ENCODE results near the gene HOXD8. TPM values are rescaled to one million over a fixed set of nuclear protein-coding genes. Genes with fewer than 3 reads are reported as not detected.

Gene HOXD8
- total RNA-seq, 5 donors from 2014 or later (not counting 1 experiment from before 2014, with no cell fraction given), result not detected

DNA sequence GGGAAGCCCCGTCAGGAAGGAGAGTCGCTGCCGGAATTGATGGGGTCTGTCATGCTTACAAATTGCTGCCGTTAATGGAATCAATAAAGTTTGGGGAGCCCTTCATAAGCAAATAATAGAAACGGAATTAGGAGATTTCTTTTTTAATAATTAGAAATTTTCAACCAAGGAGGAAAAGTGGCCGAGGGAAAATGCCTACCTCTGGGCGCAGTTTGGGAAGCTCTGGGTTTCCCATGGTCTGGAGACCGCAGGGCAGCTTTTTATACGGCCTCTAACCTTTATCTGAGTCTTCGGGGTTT lies 47.0 kb upstream of the HOXD8 start:
- WGBS (ENCODE audit: insufficient coverage), result no CpG with 5 or more reads among the region's 10 CpGs
- Mint-ChIP-seq H3K36me3 (peaks cover 15% of the 10 kb centered on the region), H3K4me1 (peaks cover 11 to 18% (median 13%) of the 10 kb centered on the region in 3 donors), H3K4me3 (peak overlapping the region in 1 of 3 donors; percentile 42), H3K9me3 (peaks cover 4 to 20% (median 8%) of the 10 kb centered on the region in 3 donors), H3K27me3 (peaks cover 62 to 79% of the 10 kb centered on the region in 2 donors), H3K27ac (peak overlapping the region in 1 of 2 donors; percentile 39)
- H3K4me3 ChIP-seq (ENCODE audit: control insufficient read depth in 1 of 2, extremely low read depth in 1 of 2, low read length in 1 of 2), result no peak overlapping the region
- peaks cover 35 to 86% of the 10 kb centered on the region in 2 experiments for H3K27me3 ChIP-seq (replicated peaks in 1 of 2; ENCODE audit: control insufficient read depth in 2 of 2, extremely low read depth in 1 of 2, insufficient read depth in 2 of 2, low read length in 1 of 2)
- DNase-seq, result peak in 1 of 35 experiments; percentile 20
- peaks cover 5% of the 10 kb centered on the region for H3K9me3 ChIP-seq
- no peak overlapping the region for H3K27ac ChIP-seq (ENCODE audit: low read length)
- H3K36me3 ChIP-seq (ENCODE audit: control insufficient read depth in 2 of 2, extremely low read depth in 1 of 2, insufficient read depth in 1 of 2, low read length in 1 of 2), result no peaks in the 10 kb centered on the region
- ChIA-PET CTCF (no interaction called here), POLR2A (interaction anchor here in 1 of 2 donors (1.0 kb wide), 1 partner anchor 20 kb away, joined by 3 read pairs; no protein-coding TSS in a partner anchor)
- peaks cover 0 to 39% of the 10 kb centered on the region in 2 experiments for H3K4me1 ChIP-seq (ENCODE audit: control insufficient read depth in 1 of 2, extremely low read depth in 1 of 2, insufficient read depth in 2 of 2, low read length in 2 of 2)
- ATAC-seq (replicated peaks in 1 of 4), result no peak

DNA sequence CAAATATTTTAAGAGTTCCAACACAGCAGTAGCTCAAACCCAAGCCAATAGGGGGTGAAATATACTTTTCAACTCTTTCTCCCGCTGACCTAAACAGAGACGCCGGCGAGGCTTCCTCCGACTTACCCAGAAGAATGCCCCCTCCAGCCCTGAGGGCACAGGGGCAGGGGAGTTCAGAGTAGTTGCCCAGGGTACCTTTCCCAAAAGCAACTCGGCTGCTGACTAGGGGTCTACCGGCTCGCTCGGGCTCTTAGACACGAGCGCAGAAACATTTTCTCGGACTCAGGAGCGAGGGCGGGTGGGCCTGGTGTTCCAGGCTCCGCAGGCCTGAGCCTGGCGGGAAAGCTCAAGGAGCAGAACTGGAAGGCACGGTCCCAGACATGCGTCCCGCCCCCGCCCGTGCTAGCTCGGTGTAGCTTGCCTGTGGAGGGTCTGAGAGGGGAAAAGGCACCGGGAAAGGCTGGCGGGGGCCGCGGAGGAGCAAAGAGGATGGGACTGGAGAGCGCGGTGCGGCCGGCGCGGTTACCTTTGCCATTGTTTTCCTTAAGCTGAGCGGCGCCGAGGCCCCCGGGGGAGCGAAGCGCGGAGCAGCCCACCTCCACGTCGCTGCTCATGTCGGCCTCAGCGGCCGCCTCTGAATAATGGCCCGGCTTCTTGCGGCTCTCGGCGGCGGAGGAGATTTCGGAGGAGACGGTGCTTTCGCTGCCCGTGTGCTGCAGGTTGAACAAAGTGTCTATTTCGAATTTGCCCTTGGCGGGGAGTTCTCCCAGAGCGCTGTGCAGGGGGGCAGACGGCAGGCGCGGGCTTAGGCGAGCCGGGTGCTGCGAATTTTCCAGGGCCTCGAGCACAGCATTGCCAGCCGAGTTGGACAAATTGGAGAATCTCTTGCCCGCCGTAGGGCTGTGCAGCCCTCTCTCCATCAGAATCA lies 46.4 kb upstream of the HOXD8 start:
- peak in 2 of 35 experiments; percentile 5 to 22 for DNase-seq

DNA sequence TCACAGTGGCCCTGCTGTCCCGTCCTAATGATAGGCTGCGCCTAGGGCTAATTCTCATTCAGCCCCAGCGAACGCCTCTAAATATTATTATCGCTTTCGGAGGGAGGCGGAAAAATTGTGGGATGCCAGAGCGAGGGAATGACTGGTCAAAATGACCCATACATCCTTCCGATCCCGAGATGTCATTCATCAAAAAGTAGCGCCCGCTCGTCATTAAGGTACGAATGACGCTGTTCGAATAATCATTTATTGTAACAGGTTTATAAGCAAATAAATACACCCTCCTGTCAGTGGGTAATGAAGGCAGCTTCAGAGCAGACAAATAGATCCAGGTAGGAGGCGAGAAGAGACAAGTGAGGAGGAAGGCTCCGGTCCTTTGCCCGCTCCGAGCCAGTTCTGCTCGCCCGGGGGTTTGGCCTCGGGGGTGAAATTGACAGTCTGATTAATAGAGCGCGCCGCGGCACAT lies 45.7 kb upstream of the HOXD8 start, which contains the start of gene EVX2:
Gene EVX2, minus strand, starts transcription at position 167 of the 466 bp plus-strand sequence. CDS start 186 bp downstream, outside the sequence.
- no peak for ATAC-seq (replicated peaks in 1 of 4)
- POLR2A ChIA-PET, result no interaction called here

More for the DNA sequence above, 46.4 kb upstream of the HOXD8 start:
- peaks cover 4 to 20% (median 8%) of the 10 kb centered on the region in 3 donors for H3K9me3 Mint-ChIP-seq
- peaks cover 15% of the 10 kb centered on the region for H3K36me3 Mint-ChIP-seq
- H3K27me3 Mint-ChIP-seq, result peaks cover 67 to 84% of the 10 kb centered on the region in 2 donors
- H3K4me3 Mint-ChIP-seq, result peak overlapping the region in 1 of 3 donors; percentile 42
- peak overlapping the region; percentile 28 to 55 for H3K27ac Mint-ChIP-seq
- Histone ChIP-seq H3K4me1 (ENCODE audit: control insufficient read depth in 1 of 2, extremely low read depth in 1 of 2, insufficient read depth in 2 of 2, low read length in 2 of 2) (peaks cover 0 to 43% of the 10 kb centered on the region in 2 experiments), H3K4me3 (ENCODE audit: control insufficient read depth in 1 of 2, extremely low read depth in 1 of 2, low read length in 1 of 2) (peak overlapping the region in 1 of 2 donors; percentile 38), H3K27ac (ENCODE audit: low read length) (no peak overlapping the region), H3K36me3 (ENCODE audit: control insufficient read depth in 2 of 2, extremely low read depth in 1 of 2, insufficient read depth in 1 of 2, low read length in 1 of 2) (no peaks in the 10 kb centered on the region), H3K9me3 (peaks cover 5% of the 10 kb centered on the region), H3K27me3 (replicated peaks in 1 of 2; ENCODE audit: control insufficient read depth in 2 of 2, extremely low read depth in 1 of 2, insufficient read depth in 2 of 2, low read length in 1 of 2) (peaks cover 38 to 93% of the 10 kb centered on the region in 2 experiments)
- POLR2A ChIA-PET, result interaction anchor here in 1 of 2 donors (1.0 kb wide), 1 partner anchor 20 kb away, joined by 3 read pairs; no protein-coding TSS in a partner anchor
- peaks cover 13 to 18% (median 14%) of the 10 kb centered on the region in 3 donors for H3K4me1 Mint-ChIP-seq
- WGBS (ENCODE audit: insufficient coverage), result 13% methylated on average over 61 of the region's 66 CpGs
- no peak for ATAC-seq (replicated peaks in 1 of 4)
- CTCF ChIA-PET, result interaction anchor here in 1 of 2 donors (0.5 kb wide), 1 partner anchor 58 kb away, joined by 3 read pairs; no protein-coding TSS in a partner anchor

DNA sequence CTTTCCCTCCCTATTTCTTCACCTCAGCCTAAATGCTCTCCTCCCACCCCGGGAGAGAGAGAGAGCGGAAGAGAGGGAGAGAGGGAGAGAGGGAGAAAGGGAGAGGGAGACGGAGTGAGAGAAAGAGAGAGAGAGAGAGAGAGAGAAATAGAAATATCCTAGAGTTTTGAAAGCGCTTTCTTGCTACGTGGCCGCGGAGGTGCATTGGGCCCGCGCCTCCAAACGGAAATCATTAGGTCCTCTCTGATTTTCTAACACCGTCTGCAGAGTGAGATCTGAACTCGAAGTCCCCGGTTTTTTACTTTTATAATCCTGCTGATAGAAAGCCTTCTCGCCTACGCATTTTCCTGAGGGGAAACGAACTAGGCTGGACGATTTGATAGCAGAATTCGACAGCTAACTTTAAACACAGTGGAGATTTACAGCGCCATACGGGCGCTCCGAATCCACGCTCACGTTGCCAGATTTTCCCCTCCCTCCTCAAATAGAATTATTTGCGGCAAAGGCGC lies 44.8 kb upstream of the HOXD8 start:
- H3K4me1 Mint-ChIP-seq, result peaks cover 7 to 11% (median 8%) of the 10 kb centered on the region in 3 donors
- H3K4me1 ChIP-seq (ENCODE audit: control insufficient read depth in 1 of 2, extremely low read depth in 1 of 2, insufficient read depth in 2 of 2, low read length in 2 of 2), result peaks cover 0 to 43% of the 10 kb centered on the region in 2 experiments
- peak overlapping the region in 1 of 2 donors; percentile 38 for H3K4me3 ChIP-seq (ENCODE audit: control insufficient read depth in 1 of 2, extremely low read depth in 1 of 2, low read length in 1 of 2)
- peaks cover 4% of the 10 kb centered on the region for H3K36me3 Mint-ChIP-seq
- POLR2A ChIA-PET, result interaction anchor here (0.6 kb wide), 4 partner anchors 10 to 1760 kb away, joined by 6 to 7 read pairs (median 6); no protein-coding TSS in a partner anchor
- H3K27ac ChIP-seq (ENCODE audit: low read length), result no peak overlapping the region
- 3% methylated on average over 19 of the region's 26 CpGs for WGBS (ENCODE audit: insufficient coverage)
- H3K36me3 ChIP-seq (ENCODE audit: control insufficient read depth in 2 of 2, extremely low read depth in 1 of 2, insufficient read depth in 1 of 2, low read length in 1 of 2), result no peaks in the 10 kb centered on the region
- peaks cover 61 to 84% of the 10 kb centered on the region in 2 donors for H3K27me3 Mint-ChIP-seq
- H3K27ac Mint-ChIP-seq, result no peak overlapping the region
- DNase-seq, result peak in 2 of 35 experiments; percentile 5 to 19
- peaks cover 0 to 14% (median 4%) of the 10 kb centered on the region in 3 donors for H3K9me3 Mint-ChIP-seq
- peaks cover 39 to 89% of the 10 kb centered on the region in 2 experiments for H3K27me3 ChIP-seq (replicated peaks in 1 of 2; ENCODE audit: control insufficient read depth in 2 of 2, extremely low read depth in 1 of 2, insufficient read depth in 2 of 2, low read length in 1 of 2)
- H3K9me3 ChIP-seq, result peaks cover 3% of the 10 kb centered on the region
- no peak for ATAC-seq (replicated peaks in 1 of 4)
- CTCF ChIA-PET, result interaction anchor here (0.6 kb wide), 3 partner anchors 41 to 953 kb away, joined by 3 to 5 read pairs (median 3); no protein-coding TSS in a partner anchor
- peak overlapping the region in 1 of 3 donors; percentile 30 for H3K4me3 Mint-ChIP-seq

More for the DNA sequence above, 45.7 kb upstream of the HOXD8 start, which contains the start of gene EVX2:
- H3K4me1 ChIP-seq (ENCODE audit: control insufficient read depth in 1 of 2, extremely low read depth in 1 of 2, insufficient read depth in 2 of 2, low read length in 2 of 2), result peaks cover 0 to 50% of the 10 kb centered on the region in 2 experiments
- H3K9me3 ChIP-seq, result peaks cover 3% of the 10 kb centered on the region
- Mint-ChIP-seq H3K9me3 (peaks cover under 1 to 14% (median 4%) of the 10 kb centered on the region in 3 donors), H3K27ac (peak within 1 kb of the TSS; percentile 55 to 75), H3K4me3 (peak within 1 kb of the TSS in 1 of 3 donors; percentile 42), H3K36me3 (peaks cover 9% of the 10 kb centered on the region), H3K4me1 (peaks cover 14 to 18% (median 16%) of the 10 kb centered on the region in 3 donors), H3K27me3 (peaks cover 65 to 84% of the 10 kb centered on the region in 2 donors)
- H3K27ac ChIP-seq (ENCODE audit: low read length), result no peak within 1 kb of the TSS
- peak in 2 of 35 experiments; percentile 5 to 15 for DNase-seq
- H3K36me3 ChIP-seq (ENCODE audit: control insufficient read depth in 2 of 2, extremely low read depth in 1 of 2, insufficient read depth in 1 of 2, low read length in 1 of 2), result no peaks in the 10 kb centered on the region
- CTCF ChIA-PET, result no interaction called here
- 22% methylated on average over 6 of the region's 27 CpGs for WGBS (ENCODE audit: insufficient coverage)
- peak within 1 kb of the TSS in 1 of 2 donors; percentile 38 for H3K4me3 ChIP-seq (ENCODE audit: control insufficient read depth in 1 of 2, extremely low read depth in 1 of 2, low read length in 1 of 2)
- peaks cover 38 to 96% of the 10 kb centered on the region in 2 experiments for H3K27me3 ChIP-seq (replicated peaks in 1 of 2; ENCODE audit: control insufficient read depth in 2 of 2, extremely low read depth in 1 of 2, insufficient read depth in 2 of 2, low read length in 1 of 2)

DNA sequence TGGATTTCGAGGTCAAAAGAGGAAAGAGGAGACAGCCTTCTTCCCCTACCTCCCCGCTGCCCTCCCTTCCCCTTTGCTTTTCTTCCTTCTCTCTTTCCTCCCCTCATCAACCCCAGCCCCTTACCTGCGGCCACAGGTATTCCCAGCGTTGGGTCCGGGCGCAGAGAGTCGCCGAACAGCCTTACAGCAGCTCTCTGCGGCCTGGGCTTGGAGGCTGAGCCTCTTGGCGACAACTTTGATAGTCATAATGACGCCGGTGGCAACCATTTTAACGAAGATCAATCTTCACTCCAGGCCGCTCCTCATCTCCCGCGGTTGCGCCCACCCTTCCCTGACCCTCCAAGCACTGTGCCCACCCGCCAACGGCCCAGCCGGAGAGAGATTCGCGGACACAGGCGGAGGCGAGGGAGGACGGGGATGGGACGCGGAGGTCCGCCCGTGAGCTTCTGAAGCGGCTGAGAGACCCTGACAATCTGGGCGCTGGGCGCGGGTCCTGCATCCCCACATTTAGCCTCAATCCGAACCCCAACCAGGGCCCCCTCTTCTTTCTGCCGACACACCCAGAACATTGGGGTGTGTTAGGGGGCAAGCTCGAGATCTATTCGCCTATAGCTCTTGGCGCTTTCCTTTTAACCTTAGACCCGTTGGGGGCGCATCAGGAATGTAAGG lies 44.3 kb upstream of the HOXD8 start:
- POLR2A ChIA-PET, result no interaction called here

More for the DNA sequence above, 44.3 kb upstream of the HOXD8 start:
- WGBS (ENCODE audit: insufficient coverage), result 6% methylated on average over 18 of the region's 40 CpGs
- peak in 1 of 35 experiments; percentile 14 for DNase-seq
- Mint-ChIP-seq H3K27ac (no peak overlapping the region), H3K4me1 (peaks cover 7 to 11% (median 7%) of the 10 kb centered on the region in 3 donors), H3K4me3 (peak overlapping the region in 1 of 3 donors; percentile 30), H3K36me3 (peaks cover 4% of the 10 kb centered on the region), H3K27me3 (peaks cover 67 to 89% of the 10 kb centered on the region in 2 donors), H3K9me3 (peaks cover 0 to 14% (median 4%) of the 10 kb centered on the region in 3 donors)
- CTCF ChIA-PET, result no interaction called here
- peak overlapping the region in 1 of 2 donors; percentile 44 for H3K4me3 ChIP-seq (ENCODE audit: control insufficient read depth in 1 of 2, extremely low read depth in 1 of 2, low read length in 1 of 2)
- no peaks in the 10 kb centered on the region for H3K36me3 ChIP-seq (ENCODE audit: control insufficient read depth in 2 of 2, extremely low read depth in 1 of 2, insufficient read depth in 1 of 2, low read length in 1 of 2)
- no peak for ATAC-seq (replicated peaks in 1 of 4)
- peaks cover 3% of the 10 kb centered on the region for H3K9me3 ChIP-seq
- H3K27me3 ChIP-seq (replicated peaks in 1 of 2; ENCODE audit: control insufficient read depth in 2 of 2, extremely low read depth in 1 of 2, insufficient read depth in 2 of 2, low read length in 1 of 2), result peaks cover 42 to 89% of the 10 kb centered on the region in 2 experiments
- H3K4me1 ChIP-seq (ENCODE audit: control insufficient read depth in 1 of 2, extremely low read depth in 1 of 2, insufficient read depth in 2 of 2, low read length in 2 of 2), result peaks cover 0 to 42% of the 10 kb centered on the region in 2 experiments
- H3K27ac ChIP-seq (ENCODE audit: low read length), result no peak overlapping the region

Measured in T-cell (primary cell).